GM12865 (cell line): ENCODE data around the gene AKR7A2.
"Not testable (repeated sequence)": the region's sequence is repeated elsewhere in the genome, so short reads cannot be mapped to it uniquely, and the experiment has no call there.

Experiments
- DNase-seq: peaks from one replicate; pipeline ENCODE4 v3.0.0; 2010; ENCODE audit warnings: low read depth
- H3K4me3 ChIP-seq: 2 replicates; pipeline ENCODE4 v1.5.1; 2011; ENCODE audit warnings: mild to moderate bottlenecking, low read depth, low read length, control low read depth
- CTCF ChIP-seq: IDR thresholded peaks from 2 replicates; pipeline ENCODE4 v1.5.1; 2011; ENCODE audit warnings: low read length, control low read depth, low read depth, inconsistent platforms; ENCODE audit not compliant: insufficient read depth; ENCODE audit errors: missing control alignments

Gene AKR7A2

DNA sequence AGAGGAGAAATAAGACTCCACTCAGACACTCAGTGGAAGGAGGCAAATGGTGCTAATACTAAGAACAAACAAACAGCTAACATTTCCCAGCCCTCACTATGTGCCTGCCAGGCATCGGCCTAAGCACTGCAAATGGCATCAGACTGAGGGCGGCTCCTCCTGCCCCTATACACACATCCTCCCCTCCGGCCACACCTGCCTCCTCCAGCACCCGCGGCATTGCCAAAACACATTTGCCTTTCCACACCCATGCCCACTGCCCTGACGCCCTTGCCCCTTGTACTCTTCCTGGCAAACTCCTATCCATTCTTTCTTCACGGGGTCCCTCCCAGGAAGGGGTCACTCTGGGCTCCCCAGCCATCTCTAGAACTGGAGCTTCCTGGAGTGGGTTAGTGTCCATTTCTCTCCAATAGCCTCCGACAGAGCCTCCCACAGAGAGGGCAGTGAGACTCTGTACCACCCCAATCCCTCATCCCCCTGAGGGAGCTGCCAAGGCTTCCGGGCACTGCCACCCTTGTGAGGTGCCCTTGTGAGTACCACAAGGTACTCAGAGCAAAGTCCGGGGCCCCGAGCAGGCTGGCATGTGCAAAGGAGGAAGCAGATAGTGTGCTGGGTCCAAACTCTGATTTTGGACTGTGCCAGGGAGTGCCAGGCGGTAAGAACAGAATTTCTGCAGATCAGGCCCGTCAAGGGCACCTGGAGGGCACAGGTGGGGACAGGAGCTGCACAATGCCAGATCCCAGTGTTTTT, 24.3 kb downstream of the AKR7A2 start:
- H3K4me3 ChIP-seq, result no peak overlapping the region
- DNase-seq, result no peak
- TF ChIP-seq CTCF, result no peak

- DNase-seq, H3K4me3 ChIP-seq: not testable (repeated sequence)
Measured at GRCh38 chr1:19285807-19286206, 26.1 kb downstream of the AKR7A2 start.

GRCh38 chr1:19285366-19285765, 26.6 kb downstream of the AKR7A2 start:
- not testable (repeated sequence) for H3K4me3 ChIP-seq, DNase-seq

DNA sequence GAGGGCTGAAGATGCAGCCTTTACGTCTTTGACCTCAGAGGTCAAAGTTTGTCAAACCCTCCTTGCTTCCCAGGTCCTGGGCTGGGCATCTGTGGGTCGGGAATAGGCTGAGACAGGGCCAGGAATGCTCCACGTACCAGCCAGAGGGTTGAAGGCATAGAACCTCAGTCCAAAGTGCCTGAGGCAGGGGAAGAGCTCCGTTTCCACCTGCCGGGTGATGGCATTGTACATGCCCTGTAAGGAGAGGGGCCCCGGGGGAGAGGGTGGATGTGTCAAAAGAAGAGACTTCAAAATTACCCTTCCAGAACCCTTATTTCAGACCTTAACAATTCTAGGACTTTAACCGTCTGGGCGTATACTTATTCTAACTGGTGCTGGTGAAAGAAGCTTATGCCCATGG, 27.1 kb downstream of the AKR7A2 start:
- no peak for DNase-seq
- no peak overlapping the region for H3K4me3 ChIP-seq
- no peak for TF ChIP-seq CTCF

DNA sequence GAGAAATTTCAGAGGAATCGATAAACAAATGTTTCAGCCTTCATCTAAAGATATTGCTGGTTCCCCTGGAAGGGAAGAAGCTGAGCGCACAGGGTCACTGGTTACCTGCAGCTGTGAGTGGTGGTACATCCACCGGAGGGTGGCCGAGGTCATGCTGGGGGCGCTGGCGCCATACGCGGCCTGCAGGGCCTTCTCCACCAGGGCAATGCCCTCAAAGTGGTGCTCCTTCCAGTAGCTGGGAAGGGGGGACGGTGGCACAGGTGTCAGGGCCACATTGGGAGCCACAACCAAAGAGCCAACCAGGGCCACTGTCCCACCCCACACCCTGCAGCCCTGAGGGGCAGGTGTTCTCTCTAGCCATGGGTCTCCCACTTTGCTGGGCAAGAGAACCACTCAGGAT, 28.1 kb downstream of the AKR7A2 start:
- TF ChIP-seq CTCF, result no peak
- DNase-seq, result no peak
- H3K4me3 ChIP-seq, result no peak overlapping the region

- no peak for DNase-seq
- no peak for TF ChIP-seq CTCF
- H3K4me3 ChIP-seq, result no peak overlapping the region
Measured at GRCh38 chr1:19274636-19275035, 37.3 kb downstream of the AKR7A2 start.

DNA sequence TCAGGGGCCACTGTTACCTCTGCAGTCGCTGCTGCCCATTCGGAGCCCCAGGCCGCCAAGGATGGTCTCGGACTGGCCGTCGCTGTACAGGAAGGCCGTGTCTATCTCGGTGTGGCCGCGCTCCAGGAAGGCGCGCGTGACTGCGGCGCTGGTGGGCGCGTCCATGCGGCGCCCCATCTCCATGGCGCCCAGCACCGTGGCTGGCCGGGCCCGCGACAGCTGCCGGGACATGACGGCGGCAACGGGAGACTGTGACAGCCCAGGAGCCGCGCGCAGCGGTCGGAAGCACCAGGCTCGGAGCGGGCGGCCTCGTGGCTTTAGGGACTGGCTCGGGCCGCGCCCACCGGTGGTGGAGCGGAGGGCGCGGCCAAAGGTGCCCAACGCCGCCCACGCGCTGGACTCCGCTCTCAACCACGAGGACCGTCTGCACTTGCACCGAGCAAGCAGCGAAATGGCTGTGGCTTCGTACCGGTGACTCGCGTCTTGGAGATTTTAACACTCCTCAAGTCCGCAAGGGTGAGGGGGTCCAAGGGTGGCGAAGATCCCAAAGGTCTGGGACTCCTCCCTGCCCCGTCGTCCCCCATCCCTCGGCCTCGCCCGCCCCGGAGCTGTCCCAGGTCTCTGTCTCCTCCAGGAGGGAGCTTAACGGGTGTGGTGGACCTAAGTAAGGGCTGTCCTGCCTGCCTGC, 38.0 kb downstream of the AKR7A2 start:
- H3K4me3 ChIP-seq, DNase-seq: not testable (repeated sequence)

DNA sequence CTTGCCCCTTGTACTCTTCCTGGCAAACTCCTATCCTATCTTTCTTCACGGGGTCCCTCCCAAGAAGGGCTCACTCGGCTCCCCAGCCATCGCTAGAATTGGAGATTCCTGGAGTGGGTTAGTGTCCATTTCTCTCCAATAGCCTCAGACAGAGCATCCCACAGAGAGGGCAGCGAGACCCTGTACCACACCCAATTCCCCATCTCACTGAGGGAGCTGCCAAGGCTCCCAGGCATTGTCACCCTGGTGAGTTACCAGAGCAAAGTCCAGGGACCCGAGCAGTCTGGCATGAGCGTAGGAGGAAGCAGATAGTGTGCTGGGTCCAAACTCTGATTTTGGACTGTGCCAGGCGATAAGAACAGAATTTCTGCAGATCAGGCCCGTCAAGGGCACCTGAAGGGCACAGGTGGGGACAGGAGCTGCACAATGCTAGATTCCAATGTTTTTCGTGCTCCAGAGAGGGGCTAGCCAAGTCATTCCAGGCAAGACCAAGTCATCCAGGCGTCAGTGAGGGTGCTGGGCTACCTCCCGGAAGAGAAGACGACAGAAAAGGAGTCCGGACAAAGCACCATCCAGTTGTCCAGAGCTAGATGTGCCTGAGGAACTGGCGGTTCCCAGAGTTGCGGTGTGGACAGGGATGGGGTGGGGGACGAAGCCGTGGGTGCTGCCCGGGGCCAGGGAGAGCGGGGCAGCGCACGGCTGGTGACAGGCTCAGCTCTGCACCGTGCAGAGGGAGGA, 38.7 kb downstream of the AKR7A2 start:
- no peak overlapping the region for H3K4me3 ChIP-seq
- no peak for TF ChIP-seq CTCF
- DNase-seq, result no peak
